HG02571 (cell line): Measurements from ENCODE around the gene RENBP.
A peak's percentile ranks its signal among the peaks of the same experiment; 100 is the strongest.
"Not testable (repeated sequence)": the region's sequence is repeated elsewhere in the genome, so short reads cannot be mapped to it uniquely, and the experiment has no call there.

ENCODE experiments used
- ATAC-seq: cut with Tn5 transposase; IDR thresholded peaks from one replicate; pipeline ENCODE4 v1.9.1; 2021; ENCODE audit warnings: mild to moderate bottlenecking, moderate library complexity; ENCODE audit not compliant: unreplicated experiment

Gene RENBP

DNA sequence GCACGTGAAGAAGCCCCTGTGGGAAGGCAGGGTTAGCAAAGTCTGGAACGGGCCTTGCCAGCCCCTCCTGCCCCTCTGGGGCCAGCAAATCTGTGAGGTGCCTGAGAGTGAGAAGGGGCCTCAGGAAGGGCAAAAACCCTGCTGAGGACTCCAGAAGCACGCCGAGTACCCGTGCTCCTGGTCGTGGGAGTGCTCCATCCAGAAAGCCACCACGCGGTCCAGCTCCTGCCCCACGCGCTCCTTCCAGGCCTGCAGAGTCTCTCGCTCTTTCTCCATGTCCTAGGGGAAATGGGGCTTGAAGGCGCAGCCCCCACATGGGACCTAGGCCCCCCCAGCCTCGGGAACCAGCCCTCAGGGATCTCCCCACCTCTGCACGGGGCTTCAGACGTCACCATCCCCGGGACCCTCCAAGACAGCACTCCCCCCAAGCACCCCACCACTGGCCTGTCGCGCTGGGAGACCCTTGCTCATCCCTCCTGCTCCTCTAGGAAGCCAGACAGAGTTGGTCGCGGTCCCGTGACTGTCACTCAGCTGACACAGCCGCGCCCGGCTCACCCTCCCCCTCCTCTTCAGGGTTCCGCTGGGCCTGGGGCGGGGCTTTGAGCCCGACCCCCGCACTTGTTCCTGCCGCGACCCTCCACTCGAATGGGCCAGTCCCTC, at the start of gene RENBP:
Gene RENBP, minus strand, starts transcription at position 504 of the 660 bp plus-strand sequence. Its CDS starts 33 bp downstream, at position 471.
- no peak for ATAC-seq

DNA sequence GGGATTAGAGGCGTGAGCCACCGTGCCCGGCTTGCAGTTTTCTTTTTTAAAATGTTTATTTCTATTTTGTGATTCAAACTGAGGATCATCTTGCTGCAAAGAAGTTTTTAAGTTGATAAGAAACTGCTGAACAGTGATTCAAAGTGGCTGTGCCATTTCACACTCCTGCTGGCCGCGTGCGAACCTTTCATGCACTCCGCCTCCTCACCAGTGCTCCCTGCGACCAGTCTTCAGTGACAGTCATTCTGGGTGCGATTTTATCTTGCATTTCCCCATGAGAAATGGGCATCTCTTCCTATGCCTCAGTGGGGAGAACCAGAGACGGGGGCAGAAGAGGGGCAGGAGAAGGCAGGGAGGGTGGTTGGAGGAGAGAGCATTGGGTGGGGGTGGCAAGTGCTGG, 49.5 kb upstream of the RENBP start:
- ATAC-seq = no peak

- ATAC-seq = no peak
Observed at GRCh38 chrX:153993079-153993478, 48.6 kb upstream of the RENBP start.

GRCh38 chrX:153992180-153992579, 47.7 kb upstream of the RENBP start:
- no peak for ATAC-seq

GRCh38 chrX:153991013-153991580, 46.7 kb upstream of the RENBP start:
- no peak for ATAC-seq

DNA sequence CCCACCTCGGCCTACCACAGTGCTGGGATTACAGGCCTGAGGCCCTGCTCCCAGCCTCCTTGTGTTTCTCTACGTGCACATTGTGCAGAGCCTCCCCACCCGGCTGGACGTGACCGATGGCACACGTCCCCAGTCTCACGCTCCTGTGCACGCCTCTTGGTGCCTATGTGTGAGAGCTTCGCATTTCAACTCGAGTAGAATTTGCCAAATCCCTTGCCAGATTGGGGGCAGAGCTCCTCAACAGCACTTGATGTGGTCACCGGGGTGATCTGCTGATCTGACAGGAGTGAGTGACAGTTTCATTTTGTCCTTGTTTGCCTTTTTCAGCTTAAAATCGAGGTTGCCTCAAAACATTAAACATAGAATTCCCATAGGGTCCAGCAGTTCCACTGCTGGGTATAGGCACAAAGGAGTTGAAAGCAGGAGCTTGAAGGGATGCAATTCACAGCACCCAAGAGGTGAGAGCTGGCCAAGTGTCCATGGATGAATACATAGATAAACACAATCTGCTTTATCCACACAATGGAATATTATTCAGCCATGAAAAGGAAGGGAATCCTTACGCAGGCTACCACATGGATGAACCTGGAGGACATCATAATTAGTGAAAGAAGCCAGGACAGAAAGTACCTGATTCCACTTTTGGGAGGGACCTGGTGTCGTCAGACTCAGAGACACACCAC, 45.7 kb upstream of the RENBP start:
- ATAC-seq = no peak

- ATAC-seq = no peak
Observed at GRCh38 chrX:153988493-153988892, 44.0 kb upstream of the RENBP start.

DNA sequence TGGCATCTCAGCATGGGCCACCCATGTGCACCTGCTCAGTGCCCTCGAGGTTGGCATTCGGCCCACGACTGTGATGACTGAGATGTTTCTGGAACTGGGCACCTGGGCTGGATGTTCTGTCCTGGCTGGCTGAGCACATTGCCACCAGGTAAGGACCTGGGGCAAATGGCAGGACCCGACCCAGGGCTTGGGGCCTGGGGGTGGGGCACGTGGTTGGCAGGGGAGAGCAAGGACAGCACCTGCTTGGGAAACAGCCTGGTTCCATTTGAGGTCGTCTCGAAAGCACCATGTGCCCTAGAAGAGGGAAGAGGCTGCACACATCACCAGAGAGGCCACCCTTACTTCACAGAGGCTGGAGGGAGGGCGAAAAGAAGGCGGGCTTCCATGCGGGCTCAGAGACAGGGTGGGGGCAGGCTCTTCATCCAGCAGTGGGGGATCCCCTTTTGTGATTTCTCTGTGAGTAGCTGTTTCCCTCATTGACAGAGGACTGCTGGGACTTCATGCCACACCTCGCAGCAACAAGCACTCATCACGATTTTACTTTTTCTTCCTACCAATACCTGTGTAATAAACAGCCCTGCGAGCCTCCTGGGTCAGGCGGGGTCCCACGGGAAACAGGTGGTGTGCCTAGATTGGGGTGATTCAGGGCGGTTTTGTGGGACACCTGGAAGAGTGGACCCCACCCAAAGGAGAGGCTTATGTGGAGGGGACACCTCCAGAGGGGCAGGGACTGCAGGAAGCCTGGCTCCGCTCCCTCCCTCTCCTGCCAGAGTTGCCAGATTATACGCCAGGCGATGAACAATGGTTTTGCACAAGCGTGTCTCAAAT, 40.1 kb upstream of the RENBP start:
- ATAC-seq = no peak

- ATAC-seq = no peak
Observed at GRCh38 chrX:153983321-153983801, 38.9 kb upstream of the RENBP start.

- no peak for ATAC-seq
Observed at GRCh38 chrX:153981771-153982533, 37.5 kb upstream of the RENBP start.

DNA sequence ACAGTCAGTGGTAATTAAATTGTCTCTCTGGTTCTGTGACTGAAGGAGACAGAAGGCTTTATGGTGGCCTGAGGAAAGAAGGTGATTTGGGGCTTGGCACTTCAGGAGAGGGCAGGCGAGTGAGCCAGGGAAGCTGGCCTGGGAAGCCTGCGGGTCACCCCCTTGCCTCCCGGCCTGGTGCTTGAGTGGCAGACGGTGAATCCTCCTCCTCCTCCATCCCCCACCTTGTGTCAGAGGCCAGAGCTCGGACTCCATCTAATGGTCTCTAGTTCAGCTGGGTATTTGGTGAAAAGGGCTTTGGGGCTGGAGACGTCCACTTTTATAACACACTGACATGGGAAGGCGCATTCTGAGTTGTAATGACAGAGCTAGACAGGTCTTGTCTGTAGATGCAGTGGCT, 36.8 kb upstream of the RENBP start:
- no peak for ATAC-seq

GRCh38 chrX:153980394-153980793, 36.0 kb upstream of the RENBP start:
- ATAC-seq = not testable (repeated sequence)

DNA sequence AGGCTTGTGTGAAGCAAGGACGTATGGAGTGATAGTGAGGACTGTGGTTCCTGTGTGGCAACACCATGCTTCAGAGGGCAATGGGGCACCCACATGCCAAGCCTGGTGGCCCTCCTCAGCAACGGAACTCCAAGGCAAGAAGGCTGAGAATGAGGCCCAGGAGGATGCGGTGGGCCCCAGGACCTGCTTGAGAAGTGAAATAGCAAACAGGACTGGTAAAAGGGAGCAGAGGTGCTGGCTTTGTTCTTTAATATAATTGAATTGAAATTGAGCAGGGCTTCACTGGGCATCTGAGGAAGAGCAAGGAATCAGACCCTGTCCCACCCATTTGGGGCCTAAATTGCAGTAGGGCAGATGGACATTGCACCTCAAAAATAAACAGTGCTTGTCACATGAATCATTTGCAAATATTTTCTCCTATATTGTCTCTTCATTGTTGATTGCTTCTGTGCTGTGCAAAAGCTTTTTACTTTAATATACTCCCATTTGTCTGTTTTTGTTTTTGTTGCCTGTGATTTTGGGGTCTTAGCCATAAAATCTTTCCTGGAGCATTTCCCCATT, 30.4 kb upstream of the RENBP start:
- ATAC-seq = no peak

GRCh38 chrX:153974003-153974725, 29.7 kb upstream of the RENBP start:
- no peak for ATAC-seq

DNA sequence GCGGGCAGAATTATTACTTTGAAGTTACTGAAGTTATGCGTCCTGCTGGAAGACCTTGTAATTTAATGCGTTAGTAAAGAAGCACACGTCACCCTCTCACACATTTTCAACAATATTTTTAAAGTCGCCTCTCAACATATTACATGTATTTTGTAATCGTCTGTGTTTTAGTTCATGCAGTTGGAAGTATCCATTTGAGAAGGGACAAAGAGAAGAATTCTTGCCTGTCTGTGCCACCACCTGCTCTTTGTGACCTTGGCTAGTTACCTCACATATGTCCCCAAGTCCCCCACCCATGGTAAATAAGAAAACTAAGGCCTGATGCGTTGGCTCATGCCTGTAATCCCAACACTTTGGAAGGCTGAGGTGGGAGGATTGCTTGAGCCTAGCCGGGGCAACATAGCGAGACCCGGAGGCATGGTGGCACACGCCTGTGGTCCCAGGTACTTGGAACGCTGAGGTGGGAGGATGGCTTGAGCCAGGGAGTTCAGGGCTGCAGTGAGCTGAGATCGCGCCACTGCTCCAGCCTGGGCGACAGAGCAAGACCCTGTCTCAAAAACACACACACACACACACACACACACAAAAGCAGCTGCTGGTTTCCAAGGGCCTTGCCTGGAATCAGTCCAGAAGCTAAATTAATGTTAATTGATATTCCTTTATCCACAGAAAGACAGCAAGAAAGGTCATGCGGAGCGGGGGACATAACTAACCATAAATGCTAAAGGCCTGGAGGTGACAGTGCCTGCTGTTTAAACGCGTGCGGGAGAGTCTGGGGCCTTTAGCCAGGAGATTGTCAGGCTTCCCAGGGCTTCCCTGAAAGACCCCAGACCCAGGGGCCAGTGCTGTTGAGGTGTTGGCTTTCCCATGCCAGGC, 28.9 kb upstream of the RENBP start:
- ATAC-seq = no peak

GRCh38 chrX:153972368-153973126, 28.1 kb upstream of the RENBP start, which contains the start of gene TMEM187:
TMEM187 (plus strand) TSS chrX:153972754; CDS start chrX:153982063, 9,309 bp downstream.
- peak; percentile 38 for ATAC-seq

DNA sequence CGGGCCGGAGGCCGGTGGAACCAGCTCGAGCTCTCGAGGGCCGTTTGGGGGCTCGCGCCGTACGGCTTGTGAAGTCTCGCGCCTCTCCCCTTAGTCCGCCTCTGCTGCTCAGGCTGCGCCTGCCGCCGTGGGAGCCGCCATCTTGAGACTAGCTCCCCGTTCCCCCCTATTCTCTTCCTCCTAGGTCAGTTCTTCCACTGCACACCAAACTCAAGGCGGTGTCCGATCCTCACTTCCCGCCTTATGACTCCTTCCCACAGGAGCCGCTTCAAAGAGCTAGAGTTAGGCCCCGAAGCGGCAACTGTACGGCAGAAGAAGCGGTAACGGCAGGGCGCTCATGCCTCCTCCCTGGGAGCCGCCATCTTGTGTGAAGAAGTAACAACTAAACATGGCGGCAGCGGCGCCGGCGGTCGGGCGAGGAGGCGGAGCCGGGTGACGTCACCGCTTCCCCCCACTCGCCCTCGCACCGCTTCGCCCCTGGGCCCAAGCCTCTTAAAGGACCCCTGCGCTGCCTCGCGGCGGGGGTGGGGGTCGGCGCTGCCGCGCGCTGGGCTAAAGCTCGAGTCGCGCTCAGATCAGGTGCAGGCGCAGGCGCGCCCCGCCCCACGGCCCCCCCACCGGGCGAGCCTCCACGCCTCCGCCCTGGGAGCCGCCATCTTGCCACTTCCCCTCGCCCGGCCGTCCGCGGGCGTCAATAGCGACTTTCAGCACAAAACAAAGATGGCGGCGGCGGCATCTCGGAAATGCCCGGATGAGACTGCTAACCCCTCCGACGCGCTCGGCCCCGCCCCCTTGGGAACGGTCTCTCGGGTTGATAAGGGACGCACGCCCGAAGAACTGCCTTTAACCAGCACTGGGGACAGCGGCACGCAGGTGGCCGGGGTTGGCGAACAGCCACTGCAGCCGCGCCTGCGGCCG, 27.3 kb upstream of the RENBP start, which contains the start of gene HCFC1:
Gene HCFC1, minus strand, starts transcription at position 369 of the 918 bp plus-strand sequence. CDS start 978 bp downstream, outside the sequence.
- ATAC-seq = peak; percentile 38
